Posterior vena cava (tissue), 2 donors: ENCODE data around the gene NECTIN2. TPM values are rescaled to one million over a fixed set of nuclear protein-coding genes. Genes with fewer than 3 reads are reported as not detected.
A peak's percentile ranks its signal among the peaks of the same experiment; 100 is the strongest.
"Not testable (repeated sequence)": the region's sequence is repeated elsewhere in the genome, so short reads cannot be mapped to it uniquely, and the experiment has no call there.

Experiments
- DNase-seq: peaks from one replicate; pipeline ENCODE4 v3.0.0-alpha.2; 2020; ENCODE audit warnings: low spot score
- intact Hi-C, 2 donors: fragments of 100-400 bp; cut with DNase I; formaldehyde crosslinking; loops; one replicate each; pipeline versions ENCODE4 v1.14.1 to v1.14.2; 2022 to 2023
- total RNA-seq, 2 donors: library from RNA; stranded (reverse); fragmentation: NEBNext Ultra II Directional; extraction: Animal tissue kit (Norgen Biotek cat#: 25700); gene quantifications; one replicate each; pipeline ENCODE4 v1.2.1, GENCODE V29; 2021
- donor health status: DM: yes; HTN: yes; CAD: no.
- donor health status: DM: yes; HTN: yes; CAD: no.

The NECTIN2 gene
- total RNA-seq, 2 donors from 2014 or later: 48.9 to 59.8 TPM

GRCh38 chr19:44924243-44924725, 78.2 kb downstream of the NECTIN2 start:
- no peak for DNase-seq
- intact Hi-C loops: no loop called here

- peak; percentile 92 for DNase-seq
- intact Hi-C loops: no loop called here
Observed at GRCh38 chr19:44925114-44925891, 79.2 kb downstream of the NECTIN2 start.

- intact Hi-C loops, DNase-seq: not testable (repeated sequence)
Observed at GRCh38 chr19:44926245-44927077, 80.4 kb downstream of the NECTIN2 start.

GRCh38 chr19:44927746-44928145, 81.6 kb downstream of the NECTIN2 start:
- intact Hi-C loops: no loop called here
- DNase-seq: no peak

GRCh38 chr19:44930088-44930487, 84.0 kb downstream of the NECTIN2 start:
- no peak for DNase-seq
- intact Hi-C loops: no loop called here

DNA sequence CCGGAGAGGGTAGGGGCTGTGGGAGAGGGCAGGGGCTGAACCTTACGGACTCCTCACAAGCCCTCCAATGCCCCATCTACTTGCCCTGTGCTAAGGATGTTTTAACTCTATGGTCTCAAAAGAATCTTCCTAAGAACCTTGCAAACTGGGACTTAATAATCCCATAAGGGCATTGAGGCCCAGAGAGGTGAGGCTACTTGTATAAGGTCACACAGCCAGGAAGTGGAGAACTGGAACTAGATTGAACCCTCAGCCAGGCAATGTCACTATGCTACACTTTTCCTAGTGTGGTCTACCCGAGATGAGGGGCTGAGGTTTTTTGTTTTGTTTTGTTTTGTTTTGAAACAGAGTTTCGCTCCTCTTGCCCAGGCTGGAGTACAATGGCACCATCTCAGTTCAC, 85.4 kb downstream of the NECTIN2 start:
- no peak for DNase-seq
- intact Hi-C loops: no loop called here

Other genes with a start within 250 kb of the NECTIN2 start
- gene IGSF23, start 232.7 kb upstream of the NECTIN2 start, total RNA-seq: not detected
- 10 to 100 TPM; 22.4 to 35.6 TPM for gene PVR, start 202.4 kb upstream of the NECTIN2 start, total RNA-seq
- 1 to 10 TPM; 4.1 to 7.8 TPM for gene CEACAM19, start 174.8 kb upstream of the NECTIN2 start, total RNA-seq
- not detected for gene CEACAM16, start 147.1 kb upstream of the NECTIN2 start, total RNA-seq
- 10 to 100 TPM; 37.6 to 40.4 TPM for gene BCL3, start 97.6 kb upstream of the NECTIN2 start, total RNA-seq
- not detected for gene CBLC, start 68.4 kb upstream of the NECTIN2 start, total RNA-seq
- gene BCAM, start 37.2 kb upstream of the NECTIN2 start, total RNA-seq: 10 to 100 TPM; 49.6 to 53.8 TPM
- gene TOMM40, start 45.0 kb downstream of the NECTIN2 start, total RNA-seq: 10 to 100 TPM; 27.8 to 29.9 TPM
- gene APOE, start 59.5 kb downstream of the NECTIN2 start, total RNA-seq: 10 to 100 TPM; 16.8 to 57.8 TPM
- gene APOC1, start 68.3 kb downstream of the NECTIN2 start, total RNA-seq: 1 to 10 TPM; 3.0 to 4.3 TPM
- gene APOC4, start 95.9 kb downstream of the NECTIN2 start, total RNA-seq: not detected
- not detected for gene APOC2, start 99.8 kb downstream of the NECTIN2 start, total RNA-seq
- 10 to 100 TPM; 69.9 to 78.5 TPM for gene CLPTM1, start 109.1 kb downstream of the NECTIN2 start, total RNA-seq
- 10 to 100 TPM; 14.3 to 22.7 TPM for gene RELB, start 155.2 kb downstream of the NECTIN2 start, total RNA-seq
- gene CLASRP, start 192.7 kb downstream of the NECTIN2 start, total RNA-seq: 10 to 100 TPM; 48.6 to 58.5 TPM
- gene ZNF296, start 230.2 kb downstream of the NECTIN2 start, total RNA-seq: under 1 TPM; 0.42 to 0.48 TPM
- 10 to 100 TPM; 11.2 to 14.7 TPM for gene GEMIN7, start 233.0 kb downstream of the NECTIN2 start, total RNA-seq
- 10 to 100 TPM; 15.2 to 16.2 TPM for gene PPP1R37, start 246.9 kb downstream of the NECTIN2 start, total RNA-seq